Natural killer cell treated with Interleukin-12 subunit alpha and Interleukin-12 subunit beta and Interleukin-15 and Interleukin-18, amount 100 ng/mL, for 72 hours (primary cell): ENCODE data around the gene DNAH10. TPM values are rescaled to one million over a fixed set of nuclear protein-coding genes. Genes with fewer than 3 reads are reported as not detected.

ENCODE experiments used
- ATAC-seq, 2 donors: fragments of 150-1000 bp; cut with Tn5 transposase in 1 of 2; sonication (Bioruptor Pico), chemical (Tn5 transposase) in 1 of 2; 2 replicates each; pipeline ENCODE4 v1.10.0; 2021
- DNase-seq: peaks from one replicate; pipeline ENCODE4 v3.0.0; 2022; ENCODE audit warnings: low spot score
- H3K27ac Mint-ChIP-seq, 2 donors: 1 replicate in 1 of 2; 2 replicates in 1 of 2; pipeline ENCODE4 v1.8.0; 2022; ENCODE audit warnings: mixed read lengths in 2 of 2, mild to moderate bottlenecking in 1 of 2, moderate library complexity in 1 of 2
- H3K27me3 Mint-ChIP-seq, 2 donors: 1 replicate in 1 of 2; 2 replicates in 1 of 2; pipeline ENCODE4 v1.8.0; 2022; ENCODE audit warnings: mixed read lengths in 2 of 2
- H3K36me3 Mint-ChIP-seq: one replicate; pipeline ENCODE4 v1.8.0; 2022; ENCODE audit warnings: mixed read lengths
- H3K4me1 Mint-ChIP-seq, 2 donors: 1 replicate in 1 of 2; 2 replicates in 1 of 2; pipeline ENCODE4 v1.8.0; 2022; ENCODE audit warnings: low read depth in 2 of 2, mixed read lengths in 2 of 2, mild to moderate bottlenecking in 1 of 2
- H3K4me3 Mint-ChIP-seq: one replicate; pipeline ENCODE4 v1.8.0; 2022; ENCODE audit warnings: mixed read lengths
- H3K9me3 Mint-ChIP-seq: 2 replicates; pipeline ENCODE4 v1.8.0; 2022; ENCODE audit warnings: mixed read lengths
- total RNA-seq, 2 donors: library from RNA; stranded (reverse); gene quantifications; one replicate each; pipeline ENCODE4 v1.2.3, GENCODE V29; 2022

DNAH10 gene
- total RNA-seq, 2 donors from 2014 or later, result 0.29 to 0.36 TPM

- no peaks in the 10 kb centered on the region for H3K27me3 Mint-ChIP-seq
- DNase-seq (no peak), ATAC-seq (no peak)
- H3K4me3 Mint-ChIP-seq, result no peak overlapping the region
- no peaks in the 10 kb centered on the region for H3K36me3 Mint-ChIP-seq
- H3K27ac Mint-ChIP-seq, result no peak overlapping the region
- H3K4me1 Mint-ChIP-seq, result peaks cover 9 to 23% of the 10 kb centered on the region in 2 donors
- no peaks in the 10 kb centered on the region for H3K9me3 Mint-ChIP-seq
These were observed 220.2 kb downstream of the DNAH10 start for GRCh38 chr12:123982269-123982668.

- ATAC-seq, result peak; percentile 63 to 78
- Mint-ChIP-seq H3K27me3 (no peaks in the 10 kb centered on the region), H3K27ac (no peak overlapping the region), H3K4me1 (peaks cover 17 to 30% of the 10 kb centered on the region in 2 donors), H3K4me3 (no peak overlapping the region), H3K9me3 (no peaks in the 10 kb centered on the region), H3K36me3 (peaks cover 11% of the 10 kb centered on the region)
- DNase-seq, result no peak
These were observed 221.9 kb downstream of the DNAH10 start for GRCh38 chr12:123983822-123984485.

- no peaks in the 10 kb centered on the region for H3K27me3 Mint-ChIP-seq
- H3K4me1 Mint-ChIP-seq, result peaks cover 21 to 34% of the 10 kb centered on the region in 2 donors
- DNase-seq (no peak), ATAC-seq (no peak)
- H3K36me3 Mint-ChIP-seq, result peaks cover 16% of the 10 kb centered on the region
- H3K9me3 Mint-ChIP-seq, result no peaks in the 10 kb centered on the region
- no peak overlapping the region for H3K27ac Mint-ChIP-seq
- H3K4me3 Mint-ChIP-seq, result no peak overlapping the region
These were observed 222.8 kb downstream of the DNAH10 start for GRCh38 chr12:123984903-123985302.

Other genes with a start within 250 kb of the DNAH10 start
- 1 to 10 TPM; 2.1 to 2.6 TPM for gene RILPL1, start 228.6 kb upstream of the DNAH10 start, total RNA-seq
- gene TMED2, start 177.7 kb upstream of the DNAH10 start, total RNA-seq, result 100 to 1,000 TPM; 225 to 270 TPM
- 10 to 100 TPM; 38.7 to 80.0 TPM for gene DDX55, start 160.2 kb upstream of the DNAH10 start, total RNA-seq
- 10 to 100 TPM; 76.5 to 77.8 TPM for gene EIF2B1, start 128.6 kb upstream of the DNAH10 start, total RNA-seq
- gene GTF2H3, start 128.5 kb upstream of the DNAH10 start, total RNA-seq, result 10 to 100 TPM; 41.6 to 57.4 TPM
- gene TCTN2, start 91.2 kb upstream of the DNAH10 start, total RNA-seq, result 1 to 10 TPM; 4.5 to 5.0 TPM
- 10 to 100 TPM; 37.5 to 92.9 TPM for gene ATP6V0A2, start 49.9 kb upstream of the DNAH10 start, total RNA-seq
- 10 to 100 TPM; 12.9 to 16.2 TPM for gene CCDC92, start 210.5 kb downstream of the DNAH10 start, total RNA-seq
- 10 to 100 TPM; 41.0 to 45.5 TPM for gene ZNF664, start 210.9 kb downstream of the DNAH10 start, total RNA-seq